Endothelial cell of umbilical vein (primary cell): ENCODE measurements around the gene PKD1L1. TPM values are rescaled to one million over a fixed set of nuclear protein-coding genes. Genes with fewer than 3 reads are reported as not detected.

Source experiments
- BruUV-seq: library from RNA; stranded (reverse); fragments of 400-500 nt; replicated peaks from 2 replicates; lab custom pipeline; 2021; lab: Mats Ljungman, UMichigan
- CTCF ChIA-PET: fragments of 300-600, 350-600 bp; sonication (Branson Sonifier 250); formaldehyde crosslinking; loops from one replicate; lab custom pipeline; 2021; ENCODE audit warnings: antibody characterized with exemption, inconsistent platforms; lab: Charles Lee
- POLR2A ChIA-PET: fragments of 300-600, 350-600 bp; sonication (Branson Sonifier 250); formaldehyde crosslinking; loops from one replicate; lab custom pipeline; 2021; ENCODE audit warnings: antibody characterized with exemption, inconsistent platforms; lab: Charles Lee
- DNase-seq: peaks from one replicate; pipeline ENCODE4 v3.0.0-alpha.2; 2011; ENCODE audit warnings: low read depth, low spot score
- FAIRE-seq: peaks from 2 replicates; lab custom pipeline; 2011; peaks lifted over from hg19 to GRCh38; lab: Jason Lieb, UNC
- H2AFZ ChIP-seq: 2 replicates; pipeline ENCODE4 v1.6.0; 2012; ENCODE audit warnings: low read depth, low read length, control low read depth, inconsistent platforms
- H3K27ac ChIP-seq: 2 replicates; pipeline ENCODE4 v1.5.1; 2011; ENCODE audit warnings: low read depth, mild to moderate bottlenecking, control low read depth, low read length, moderate library complexity; ENCODE audit not compliant: insufficient read depth
- H3K27me3 ChIP-seq, 2 experiments: 2 replicates each; pipeline versions ENCODE4 v1.6.0 to v1.6.1; 2011; ENCODE audit warnings: low read length in 2 of 2, mixed read lengths in 1 of 2; ENCODE audit not compliant: control insufficient read depth in 2 of 2, insufficient read depth in 2 of 2
- H3K36me3 ChIP-seq, 2 experiments: 2 replicates in 1 of 2; 3 replicates in 1 of 2; pipeline ENCODE4 v1.5.1; 2011; ENCODE audit warnings: low read length in 2 of 2, mild to moderate bottlenecking in 1 of 2, moderate library complexity in 1 of 2; ENCODE audit not compliant: control insufficient read depth in 2 of 2, insufficient read depth in 2 of 2; ENCODE audit errors: extremely low read depth in 1 of 2
- H3K4me1 ChIP-seq: 3 replicates; pipeline ENCODE4 v1.5.1; 2011; ENCODE audit warnings: mild to moderate bottlenecking, low read length; ENCODE audit not compliant: control insufficient read depth, insufficient read depth; ENCODE audit errors: extremely low read depth
- H3K4me2 ChIP-seq: 2 replicates; pipeline ENCODE4 v1.6.1; 2011; ENCODE audit warnings: low read length, control low read depth, mixed read lengths; ENCODE audit not compliant: insufficient read depth
- H3K4me3 ChIP-seq, 3 experiments: fragments of 200-600 bp in 1 of 3; sonication (generic), shearing (Covaris generic) in 1 of 3; replicated peaks in 1 of 3; 2 replicates each; pipeline ENCODE4 v1.5.1; 2011 to 2016; ENCODE audit warnings: control low read depth in 3 of 3, low read length in 3 of 3, mild to moderate bottlenecking in 2 of 3, inconsistent platforms in 1 of 3, low read depth in 1 of 3, moderate library complexity in 1 of 3; ENCODE audit not compliant: insufficient read depth in 1 of 3
- H3K79me2 ChIP-seq: 2 replicates; pipeline ENCODE4 v1.6.0; 2012; ENCODE audit warnings: low read length, inconsistent platforms; ENCODE audit not compliant: control insufficient read depth, insufficient read depth
- H3K9ac ChIP-seq: replicated peaks from 2 replicates; pipeline ENCODE3; 2011; ENCODE audit warnings: low read length, control low read depth; ENCODE audit not compliant: insufficient read depth; ENCODE audit errors: extremely low read depth
- H3K9me1 ChIP-seq: replicated peaks from 3 replicates; pipeline ENCODE4 v1.6.0; 2011; ENCODE audit warnings: mild to moderate bottlenecking, low read length; ENCODE audit not compliant: control insufficient read depth, insufficient read depth; ENCODE audit errors: extremely low read depth
- H3K9me3 ChIP-seq: replicated peaks from 2 replicates; pipeline ENCODE4 v1.5.1; 2012; ENCODE audit warnings: low read length, inconsistent platforms; ENCODE audit not compliant: control insufficient read depth, insufficient read depth
- H4K20me1 ChIP-seq: replicated peaks from 2 replicates; pipeline ENCODE3; 2011; ENCODE audit warnings: mild to moderate bottlenecking, low read length; ENCODE audit not compliant: control insufficient read depth, insufficient read depth; ENCODE audit errors: extremely low read depth
- EZH2 ChIP-seq: IDR thresholded peaks from 2 replicates; pipeline ENCODE4 v1.6.1; 2012; ENCODE audit warnings: borderline replicate concordance, low read depth, mild to moderate bottlenecking, moderate library complexity, low read length, inconsistent platforms; ENCODE audit not compliant: severe bottlenecking
- FOS ChIP-seq: IDR thresholded peaks from 2 replicates; pipeline ENCODE4 v1.6.1; 2011; ENCODE audit warnings: mild to moderate bottlenecking, low read length, moderate library complexity, borderline replicate concordance; ENCODE audit not compliant: insufficient read depth
- GATA2 ChIP-seq: IDR thresholded peaks from 2 replicates; pipeline ENCODE4 v1.7.0; 2011; ENCODE audit warnings: low read depth, mild to moderate bottlenecking, moderate library complexity, mixed read lengths, low read length; ENCODE audit not compliant: insufficient read length, insufficient read depth
- JUN ChIP-seq: IDR thresholded peaks from 2 replicates; pipeline ENCODE4 v1.6.1; 2011; ENCODE audit warnings: borderline replicate concordance, low read depth; ENCODE audit not compliant: insufficient read length, insufficient read depth
- MYC ChIP-seq: IDR thresholded peaks from one replicate; pipeline ENCODE4 v1.6.1; 2011; ENCODE audit warnings: mild to moderate bottlenecking, low read depth, low read length
- POLR2A ChIP-seq: IDR thresholded peaks from 2 replicates; pipeline ENCODE4 v1.6.1; 2012; ENCODE audit warnings: low read depth, mild to moderate bottlenecking, control low read depth, low read length
- POLR2AphosphoS5 ChIP-seq: IDR thresholded peaks from 2 replicates; pipeline ENCODE4 v1.6.1; 2012; ENCODE audit warnings: low read depth, mild to moderate bottlenecking, control low read depth, low read length, moderate library complexity; ENCODE audit not compliant: insufficient read depth
- dilution Hi-C: fragments of 300-500 bp; cut with MboI; formaldehyde crosslinking; loops from one replicate; pipeline ENCODE4 v1.15.0; 2019; ENCODE audit warnings: low sequenced_read_pairs; ENCODE audit not compliant: extremely low pct_ligation_motif_present
- intact Hi-C: fragments of 100-400 bp; cut with micrococcal nuclease; formaldehyde crosslinking; loops from one replicate; pipeline ENCODE4 v1.10.0; 2022
- polyA plus RNA-seq, 4 experiments: library from polyadenylated mRNA; depleted of rRNA in 3 of 4; stranded (reverse) in 3 of 4; unstranded in 1 of 4; fragments of >200 nt; gene quantifications; 2 replicates each; pipeline versions ENCODE4 v1.2.1 to v1.2.3, GENCODE V29; 2011 to 2012; ENCODE audit warnings: missing spikeins in 1 of 4
- total RNA-seq: library from RNA; stranded (reverse); gene quantifications from 2 replicates; pipeline ENCODE4 v1.2.3, GENCODE V29; 2021
- TF ChIP-seq, protein P1 (sequence below): IDR thresholded peaks from 2 replicates; pipeline ENCODE4 v1.6.1; 2011; ENCODE audit not compliant: insufficient read depth, insufficient read length
- TF ChIP-seq, protein P2 (sequence below), 2 donors: IDR thresholded peaks; 1 replicate in 1 of 2; 2 replicates in 1 of 2; pipeline ENCODE4 v1.5.1; 2011; ENCODE audit warnings: low read length in 2 of 2, mild to moderate bottlenecking in 2 of 2, moderate library complexity in 2 of 2, control low read depth in 1 of 2, inconsistent platforms in 1 of 2, low read depth in 1 of 2; ENCODE audit not compliant: insufficient read depth in 1 of 2; ENCODE audit errors: extremely low read depth in 1 of 2

PKD1L1 gene
- total and polyA plus RNA-seq, 2 donors (not counting 3 experiments of a cell fraction or from before 2014, with no cell fraction given) = 4.1 to 5.9 TPM

DNA sequence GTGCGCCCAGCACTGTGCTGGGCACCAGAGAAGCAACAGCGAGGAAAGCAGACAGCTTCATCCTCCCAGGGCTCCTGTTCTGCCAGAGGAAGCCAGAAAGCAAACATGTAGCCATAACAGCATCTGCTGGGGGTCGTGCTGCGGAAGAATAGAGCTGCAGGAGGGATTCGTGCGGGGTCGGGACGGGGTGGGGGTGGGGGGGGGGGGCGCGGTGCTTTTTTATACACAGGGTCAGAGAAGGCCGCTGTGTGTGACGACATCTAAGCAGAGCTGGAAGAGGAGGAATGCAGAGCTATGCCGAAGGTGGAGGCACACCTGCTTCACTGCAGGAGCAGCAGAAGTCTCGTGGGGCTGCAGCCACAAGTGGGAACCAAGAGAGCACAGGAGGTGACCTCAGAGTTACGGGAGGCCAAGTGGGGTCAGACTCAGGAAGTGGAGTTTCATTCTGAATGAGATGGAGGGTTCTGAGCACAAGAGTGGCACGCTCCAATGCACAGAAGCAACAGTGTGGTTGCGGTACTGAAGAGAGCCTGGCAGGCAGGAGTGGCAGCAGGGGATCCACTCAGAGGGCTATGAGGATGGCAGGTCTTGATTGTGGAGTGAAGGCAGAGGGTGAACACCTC lies 11.1 kb downstream of the PKD1L1 start:
- no TSS peak for BruUV-seq
- POLR2A ChIA-PET = no interaction called here
- Histone ChIP-seq H3K4me3 (no peak overlapping the region), H3K4me1 (peaks cover 22% of the 10 kb centered on the region), H3K27me3 (no peaks in the 10 kb centered on the region), H3K9ac (no peak overlapping the region), H3K9me1 (no peaks in the 10 kb centered on the region), H3K4me2 (no peak overlapping the region), H3K27ac (no peak overlapping the region), H2AFZ (no peak overlapping the region), H3K36me3 (no peaks in the 10 kb centered on the region), H3K9me3 (no peaks in the 10 kb centered on the region), H3K79me2 (no peaks in the 10 kb centered on the region), H4K20me1 (no peaks in the 10 kb centered on the region)
- CTCF ChIA-PET = interaction anchor here (2.1 to 5.4 kb wide), 2 partner anchors 9 to 671 kb away, joined by 5 to 51 read pairs; no protein-coding TSS in a partner anchor
- DNase-seq = no peak
- intact Hi-C loops = no loop called here
- dilution Hi-C loops = no loop called here
- TF ChIP-seq POLR2AphosphoS5 (no peak), GATA2 (no peak), POLR2A (no peak)
- no peak for FAIRE-seq

DNA sequence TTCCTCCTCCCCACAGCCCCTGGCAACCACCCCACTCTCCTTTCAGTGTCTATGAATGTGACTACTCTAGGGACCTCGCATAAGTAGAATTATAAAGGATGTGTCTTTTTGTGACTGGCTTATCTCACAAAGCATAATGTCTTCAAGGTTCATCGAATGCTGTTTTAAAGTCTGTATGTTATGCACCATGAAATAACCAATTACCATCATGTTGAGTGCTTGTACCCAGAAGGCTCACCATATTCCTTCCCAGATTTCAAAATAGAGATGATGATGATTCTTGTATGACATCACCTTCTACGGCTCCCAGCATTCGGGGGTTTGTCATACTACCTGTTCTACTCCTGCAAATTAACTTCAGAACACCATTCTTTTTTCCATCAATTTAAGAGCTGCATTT lies 11.9 kb downstream of the PKD1L1 start:
- Histone ChIP-seq H3K9me3 (no peaks in the 10 kb centered on the region), H3K4me3 (no peak overlapping the region), H3K9ac (no peak overlapping the region), H4K20me1 (no peaks in the 10 kb centered on the region), H3K27me3 (no peaks in the 10 kb centered on the region), H2AFZ (no peak overlapping the region), H3K4me2 (no peak overlapping the region), H3K27ac (no peak overlapping the region), H3K36me3 (no peaks in the 10 kb centered on the region), H3K4me1 (peaks cover 13% of the 10 kb centered on the region), H3K9me1 (no peaks in the 10 kb centered on the region), H3K79me2 (no peaks in the 10 kb centered on the region)
- dilution Hi-C loops = no loop called here
- CTCF ChIA-PET = no interaction called here
- intact Hi-C loops = no loop called here
- DNase-seq = no peak
- no TSS peak for BruUV-seq
- TF ChIP-seq FOS = no peak
- TF ChIP-seq POLR2AphosphoS5 = no peak
- no peak for TF ChIP-seq POLR2A
- TF ChIP-seq GATA2 = no peak
- TF ChIP-seq, protein P1, sequence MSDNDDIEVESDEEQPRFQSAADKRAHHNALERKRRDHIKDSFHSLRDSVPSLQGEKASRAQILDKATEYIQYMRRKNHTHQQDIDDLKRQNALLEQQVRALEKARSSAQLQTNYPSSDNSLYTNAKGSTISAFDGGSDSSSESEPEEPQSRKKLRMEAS = no peak
- no peak for TF ChIP-seq EZH2
- TF ChIP-seq, protein P2, sequence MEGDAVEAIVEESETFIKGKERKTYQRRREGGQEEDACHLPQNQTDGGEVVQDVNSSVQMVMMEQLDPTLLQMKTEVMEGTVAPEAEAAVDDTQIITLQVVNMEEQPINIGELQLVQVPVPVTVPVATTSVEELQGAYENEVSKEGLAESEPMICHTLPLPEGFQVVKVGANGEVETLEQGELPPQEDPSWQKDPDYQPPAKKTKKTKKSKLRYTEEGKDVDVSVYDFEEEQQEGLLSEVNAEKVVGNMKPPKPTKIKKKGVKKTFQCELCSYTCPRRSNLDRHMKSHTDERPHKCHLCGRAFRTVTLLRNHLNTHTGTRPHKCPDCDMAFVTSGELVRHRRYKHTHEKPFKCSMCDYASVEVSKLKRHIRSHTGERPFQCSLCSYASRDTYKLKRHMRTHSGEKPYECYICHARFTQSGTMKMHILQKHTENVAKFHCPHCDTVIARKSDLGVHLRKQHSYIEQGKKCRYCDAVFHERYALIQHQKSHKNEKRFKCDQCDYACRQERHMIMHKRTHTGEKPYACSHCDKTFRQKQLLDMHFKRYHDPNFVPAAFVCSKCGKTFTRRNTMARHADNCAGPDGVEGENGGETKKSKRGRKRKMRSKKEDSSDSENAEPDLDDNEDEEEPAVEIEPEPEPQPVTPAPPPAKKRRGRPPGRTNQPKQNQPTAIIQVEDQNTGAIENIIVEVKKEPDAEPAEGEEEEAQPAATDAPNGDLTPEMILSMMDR (IDR thresholded peaks at IDR 0.05; ENCODE audit: extremely low read depth in 1 of 2, insufficient read depth in 1 of 2, low read depth in 1 of 2, low read length in 2 of 2) = no peak
- TF ChIP-seq MYC = no peak
- TF ChIP-seq JUN = no peak
- POLR2A ChIA-PET = no interaction called here
- FAIRE-seq = no peak
